GM23338 (cell line): ENCODE results near the gene KLF18. TPM values are rescaled to one million over a fixed set of nuclear protein-coding genes. Genes with fewer than 3 reads are reported as not detected.

Experiments
- ATAC-seq: fragments of 200-7000 bp; cut with Tn5 transposase; 3 replicates; pipeline ENCODE4 v1.9.1; 2020
- DNase-seq: peaks from one replicate; pipeline ENCODE4 v3.0.0-alpha.2; 2015; ENCODE audit warnings: low spot score
- H2AFZ ChIP-seq: fragments of 200-600 bp; sonication (generic); 2 replicates; pipeline ENCODE4 v1.8.0; 2016; ENCODE audit warnings: antibody characterized with exemption, mild to moderate bottlenecking, moderate library complexity
- H3F3A ChIP-seq: fragments of 200-600 bp; sonication (generic); replicated peaks from 2 replicates; pipeline ENCODE4 v1.8.0; 2017; ENCODE audit warnings: antibody characterized with exemption, mixed run types, low read depth
- H3K27ac ChIP-seq: fragments of 200-600 bp; sonication (generic); 2 replicates; pipeline ENCODE4 v1.6.1; 2016; ENCODE audit warnings: low read depth
- H3K27me3 ChIP-seq: fragments of 200-600 bp; sonication (generic); 2 replicates; pipeline ENCODE4 v1.8.0; 2016; ENCODE audit warnings: mild to moderate bottlenecking, mixed run types, moderate library complexity; ENCODE audit not compliant: insufficient read depth
- H3K36me3 ChIP-seq: fragments of 200-600 bp; sonication (generic); 2 replicates; pipeline ENCODE4 v1.8.0; 2016; ENCODE audit warnings: mild to moderate bottlenecking; ENCODE audit not compliant: insufficient read depth
- H3K4me1 ChIP-seq: fragments of 200-600 bp; sonication (generic); 2 replicates; pipeline ENCODE4 v1.8.0; 2016; ENCODE audit warnings: mild to moderate bottlenecking, moderate library complexity; ENCODE audit not compliant: insufficient read depth
- H3K4me2 ChIP-seq: fragments of 200-600 bp; sonication (generic); 2 replicates; pipeline ENCODE4 v1.7.1; 2017; ENCODE audit warnings: mixed run types
- H3K4me3 ChIP-seq: fragments of 200-600 bp; sonication (generic); 2 replicates; pipeline ENCODE4 v1.6.1; 2016; ENCODE audit warnings: mixed run types
- H3K79me2 ChIP-seq: fragments of 200-600 bp; sonication (generic); replicated peaks from 2 replicates; pipeline ENCODE4 v1.8.0; 2017; ENCODE audit warnings: mild to moderate bottlenecking; ENCODE audit not compliant: insufficient read depth
- H3K9me2 ChIP-seq: fragments of 200-600 bp; sonication (generic); 2 replicates; pipeline ENCODE4 v1.8.0; 2017; ENCODE audit not compliant: insufficient read depth
- H4K20me1 ChIP-seq: fragments of 200-600 bp; sonication (generic); replicated peaks from 2 replicates; pipeline ENCODE4 v1.8.0; 2017; ENCODE audit warnings: mild to moderate bottlenecking; ENCODE audit not compliant: insufficient read depth
- H3K27ac Mint-ChIP-seq: 2 replicates; pipeline ENCODE4 v1.8.0; 2020; ENCODE audit warnings: inconsistent platforms, mild to moderate bottlenecking, moderate library complexity, mixed read lengths
- H3K27me3 Mint-ChIP-seq: 3 replicates; pipeline ENCODE4 v1.8.0; 2022; ENCODE audit warnings: low read depth, mild to moderate bottlenecking, moderate library complexity, mixed read lengths, inconsistent platforms; ENCODE audit not compliant: insufficient read depth, poor library complexity
- H3K36me3 Mint-ChIP-seq: 3 replicates; pipeline ENCODE4 v1.8.0; 2021; ENCODE audit warnings: low read depth, mild to moderate bottlenecking, inconsistent platforms, moderate library complexity, mixed read lengths
- H3K4me1 Mint-ChIP-seq: 3 replicates; pipeline ENCODE4 v1.8.0; 2020; ENCODE audit warnings: mild to moderate bottlenecking, inconsistent platforms, mixed read lengths
- H3K4me3 Mint-ChIP-seq: 3 replicates; pipeline ENCODE4 v1.8.0; 2021; ENCODE audit warnings: moderate library complexity, mild to moderate bottlenecking, inconsistent platforms, mixed read lengths
- H3K9me3 Mint-ChIP-seq: 3 replicates; pipeline ENCODE4 v1.8.0; 2020; ENCODE audit warnings: moderate library complexity, mild to moderate bottlenecking, inconsistent platforms, mixed read lengths
- CREB1 ChIP-seq: fragments of 250-450 bp; sonication (Bioruptor Pico); IDR thresholded peaks from 2 replicates; pipeline ENCODE4 v1.5.0; 2020; ENCODE audit warnings: low read depth, mild to moderate bottlenecking, moderate library complexity
- ETS1 ChIP-seq: IDR thresholded peaks from 2 replicates; pipeline ENCODE4 v1.6.1; 2016; ENCODE audit warnings: antibody characterized with exemption
- EZH2 ChIP-seq: fragments of 200-600 bp; sonication (generic); IDR thresholded peaks from one replicate; pipeline ENCODE4 v1.8.0; 2017; ENCODE audit warnings: antibody characterized with exemption, mild to moderate bottlenecking, low read depth; ENCODE audit not compliant: unreplicated experiment
- EZH2phosphoT487 ChIP-seq: fragments of 200-600 bp; sonication (generic); IDR thresholded peaks from one replicate; pipeline ENCODE4 v1.8.1; 2018; ENCODE audit warnings: antibody characterized with exemption; ENCODE audit not compliant: unreplicated experiment
- REST ChIP-seq: IDR thresholded peaks from one replicate; pipeline ENCODE4 v1.6.1; 2018; ENCODE audit warnings: antibody characterized with exemption; ENCODE audit not compliant: unreplicated experiment
- STAT1 ChIP-seq: IDR thresholded peaks from one replicate; pipeline ENCODE4 v1.6.1; 2016; ENCODE audit warnings: antibody characterized with exemption; ENCODE audit not compliant: unreplicated experiment
- ZNF114 ChIP-seq: fragments of 250-450 bp; sonication (Bioruptor Pico); IDR thresholded peaks from 2 replicates; pipeline ENCODE4 v1.5.0; 2020; ENCODE audit warnings: mild to moderate bottlenecking, moderate library complexity
- ZNF331 ChIP-seq: fragments of 250-450 bp; sonication (Bioruptor Pico); IDR thresholded peaks from 2 replicates; pipeline ENCODE4 v1.5.0; 2020; ENCODE audit warnings: low read depth, mild to moderate bottlenecking, moderate library complexity
- ZNF462 ChIP-seq: fragments of 250-450 bp; sonication (Bioruptor Pico); IDR thresholded peaks from 2 replicates; pipeline ENCODE4 v1.5.0; 2020; ENCODE audit warnings: mild to moderate bottlenecking, moderate library complexity
- polyA plus RNA-seq: library from polyadenylated mRNA; unstranded; fragments of >200 nt; fragmentation: Nextera tagmentation; extraction: Ambion mirVana; gene quantifications from 2 replicates; pipeline ENCODE4 v1.2.1, GENCODE V29; 2016
- total RNA-seq: library from RNA; depleted of rRNA; stranded (reverse); fragments of >200 nt; shearing (Covaris generic); gene quantifications from 2 replicates; pipeline ENCODE4 v1.2.3, GENCODE V29; 2014

Gene KLF18
- total and polyA plus RNA-seq, 2 experiments from 2014 or later, result 0.35 TPM; not detected in 1

GRCh38 chr1:44151808-44152207 is 10.4 kb upstream of the KLF18 start:
- Histone ChIP-seq H3K36me3 (no peaks in the 10 kb centered on the region), H3K4me3 (no peak overlapping the region), H4K20me1 (no peaks in the 10 kb centered on the region), H3K27me3 (no peaks in the 10 kb centered on the region), H3K79me2 (no peaks in the 10 kb centered on the region), H3K4me2 (no peak overlapping the region), H3F3A (no peaks in the 10 kb centered on the region), H3K4me1 (peaks cover 17% of the 10 kb centered on the region), H3K27ac (no peak overlapping the region), H2AFZ (no peak overlapping the region), H3K9me2 (no peaks in the 10 kb centered on the region)
- Mint-ChIP-seq H3K27me3 (no peaks in the 10 kb centered on the region), H3K4me1 (peaks cover 21% of the 10 kb centered on the region), H3K9me3 (no peaks in the 10 kb centered on the region), H3K36me3 (no peaks in the 10 kb centered on the region), H3K27ac (no peak overlapping the region), H3K4me3 (no peak overlapping the region)
- no peak for TF ChIP-seq EZH2phosphoT487
- no peak for TF ChIP-seq REST
- TF ChIP-seq EZH2, result no peak
- TF ChIP-seq ZNF331 (CRISPR knock-in tag), result no peak
- TF ChIP-seq ZNF114 (CRISPR knock-in tag), result no peak
- no peak for ATAC-seq
- no peak for DNase-seq

GRCh38 chr1:44151332-44151731 is 9.9 kb upstream of the KLF18 start:
- ATAC-seq, result no peak

More at GRCh38 chr1:44151332-44151731, 9.9 kb upstream of the KLF18 start:
- no peak overlapping the region for H3K4me2 ChIP-seq
- no peaks in the 10 kb centered on the region for H3K27me3 Mint-ChIP-seq
- no peaks in the 10 kb centered on the region for H3K36me3 ChIP-seq
- no peaks in the 10 kb centered on the region for H3F3A ChIP-seq
- H3K4me3 Mint-ChIP-seq, result no peak overlapping the region
- H4K20me1 ChIP-seq, result no peaks in the 10 kb centered on the region
- DNase-seq, result no peak
- H3K9me2 ChIP-seq, result no peaks in the 10 kb centered on the region
- H3K4me1 Mint-ChIP-seq, result peaks cover 21% of the 10 kb centered on the region
- TF ChIP-seq EZH2phosphoT487 (no peak), STAT1 (no peak), ZNF462 (CRISPR knock-in tag) (no peak), CREB1 (CRISPR knock-in tag) (no peak), ETS1 (no peak)
- H3K79me2 ChIP-seq, result no peaks in the 10 kb centered on the region
- H3K36me3 Mint-ChIP-seq, result no peaks in the 10 kb centered on the region
- H2AFZ ChIP-seq, result no peak overlapping the region
- H3K4me3 ChIP-seq, result no peak overlapping the region
- H3K27ac ChIP-seq, result no peak overlapping the region
- peaks cover 17% of the 10 kb centered on the region for H3K4me1 ChIP-seq
- H3K27ac Mint-ChIP-seq, result no peak overlapping the region
- no peaks in the 10 kb centered on the region for H3K9me3 Mint-ChIP-seq
- no peaks in the 10 kb centered on the region for H3K27me3 ChIP-seq
